Measurements from ENCODE around the gene MMAB. TPM values are rescaled to one million over a fixed set of nuclear protein-coding genes. Genes with fewer than 3 reads are reported as not detected.

MMAB gene
- total and polyA plus RNA-seq, 2 donors (not counting 3 experiments of a cell fraction or from before 2014, with no cell fraction given) = 39.1 to 46.0 TPM

GRCh38 chr12:109540526-109541412 is 32.5 kb downstream of the MMAB start:
- ChIA-PET POLR2A (no interaction called here), CTCF (interaction anchor here (0.7 to 2.4 kb wide), 5 partner anchors 20 to 234 kb away, joined by 3 to 10 read pairs (median 3); no protein-coding TSS in a partner anchor)
- no peak for FAIRE-seq
- TF ChIP-seq POLR2AphosphoS5 (IDR thresholded peaks at IDR 0.05; ENCODE audit: insufficient read depth, low read depth, low read length) (no peak), POLR2A (IDR thresholded peaks at IDR 0.05; ENCODE audit: low read depth, low read length) (no peak), FOS (IDR thresholded peaks at IDR 0.05; ENCODE audit: borderline replicate concordance, insufficient read depth, low read length) (no peak), MAX (IDR thresholded peaks at IDR 0.05; ENCODE audit: insufficient read depth, insufficient read length) (no peak), CTCF (IDR thresholded peaks at IDR 0.05; ENCODE audit: extremely low read depth in 1 of 2, insufficient read depth in 1 of 2, low read depth in 1 of 2, low read length in 2 of 2) (no peak), MYC (IDR thresholded peaks at IDR 0.05; ENCODE audit: low read depth, low read length) (no peak), GATA2 (IDR thresholded peaks at IDR 0.05; ENCODE audit: insufficient read depth, insufficient read length, low read depth, low read length) (no peak), EZH2 (IDR thresholded peaks at IDR 0.05; ENCODE audit: borderline replicate concordance, low read depth, low read length, severe bottlenecking) (no peak), JUN (IDR thresholded peaks at IDR 0.05; ENCODE audit: borderline replicate concordance, insufficient read depth, insufficient read length, low read depth) (no peak)
- intact Hi-C loops (cut with micrococcal nuclease) (no loop called here), dilution Hi-C loops (cut with MboI; ENCODE audit: extremely low pct_ligation_motif_present, low sequenced_read_pairs) (no loop called here)
- Histone ChIP-seq H3K36me3 (ENCODE audit: control insufficient read depth in 2 of 2, extremely low read depth in 1 of 2, insufficient read depth in 2 of 2, low read length in 2 of 2) (no peaks in the 10 kb centered on the region), H3K9me3 (replicated peaks; ENCODE audit: control insufficient read depth, insufficient read depth, low read length) (no peaks in the 10 kb centered on the region), H4K20me1 (replicated peaks; ENCODE audit: control insufficient read depth, extremely low read depth, insufficient read depth, low read length) (no peaks in the 10 kb centered on the region), H3K9ac (replicated peaks; ENCODE audit: extremely low read depth, insufficient read depth, low read length) (no peak overlapping the region), H3K79me2 (ENCODE audit: control insufficient read depth, insufficient read depth, low read length) (no peaks in the 10 kb centered on the region), H2AFZ (ENCODE audit: low read depth, low read length) (no peak overlapping the region), H3K4me1 (ENCODE audit: control insufficient read depth, extremely low read depth, insufficient read depth, low read length) (peaks cover 21% of the 10 kb centered on the region), H3K27ac (ENCODE audit: insufficient read depth, low read depth, low read length) (no peak overlapping the region), H3K4me3 (replicated peaks in 1 of 3; ENCODE audit: insufficient read depth in 1 of 3, low read depth in 1 of 3, low read length in 3 of 3) (no peak overlapping the region), H3K9me1 (replicated peaks; ENCODE audit: control insufficient read depth, extremely low read depth, insufficient read depth, low read length) (no peaks in the 10 kb centered on the region), H3K27me3 (ENCODE audit: control insufficient read depth in 2 of 2, insufficient read depth in 2 of 2, low read length in 2 of 2) (no peaks in the 10 kb centered on the region), H3K4me2 (ENCODE audit: insufficient read depth, low read length) (no peak overlapping the region)
- DNase-seq (ENCODE audit: low read depth, low spot score) = no peak
- BruUV-seq (replicated peaks) = no TSS peak

Data from endothelial cell of umbilical vein (primary cell).